Anterior cingulate cortex (tissue), 58 donors: ENCODE data around the gene BDNF.
"Not testable (repeated sequence)": the region's sequence is repeated elsewhere in the genome, so short reads cannot be mapped to it uniquely, and the experiment has no call there.

Source experiments
- DNase-seq, 58 donors: peaks; one replicate each; lab custom pipeline; 2025; lab: John Stamatoyannopoulos, UW

BDNF gene

GRCh38 chr11:27673979-27674663 is 26.1 kb downstream of the BDNF start:
- no peak for DNase-seq

- DNase-seq, result no peak
Measured at GRCh38 chr11:27672836-27673464, 27.3 kb downstream of the BDNF start.

GRCh38 chr11:27665508-27666101 is 34.6 kb downstream of the BDNF start:
- DNase-seq, result not testable (repeated sequence)

GRCh38 chr11:27663326-27663725 is 36.9 kb downstream of the BDNF start:
- no peak for DNase-seq

GRCh38 chr11:27660171-27660570 is 40.1 kb downstream of the BDNF start:
- no peak for DNase-seq

- no peak for DNase-seq
Measured at GRCh38 chr11:27658535-27659236, 41.6 kb downstream of the BDNF start.

GRCh38 chr11:27656806-27657483 is 43.3 kb downstream of the BDNF start:
- DNase-seq, result no peak

- DNase-seq, result no peak
Measured at GRCh38 chr11:27656320-27656719, 43.9 kb downstream of the BDNF start.

GRCh38 chr11:27653990-27654758 is 46.1 kb downstream of the BDNF start:
- DNase-seq, result no peak

GRCh38 chr11:27651711-27652110 is 48.5 kb downstream of the BDNF start:
- DNase-seq, result no peak

GRCh38 chr11:27650988-27651387 is 49.3 kb downstream of the BDNF start:
- no peak for DNase-seq

- no peak for DNase-seq
Measured at GRCh38 chr11:27649800-27650199, 50.5 kb downstream of the BDNF start.

GRCh38 chr11:27648840-27649239 is 51.4 kb downstream of the BDNF start:
- no peak for DNase-seq

GRCh38 chr11:27646051-27646818 is 54.0 kb downstream of the BDNF start:
- no peak for DNase-seq

- DNase-seq, result no peak
Measured at GRCh38 chr11:27642954-27643353, 57.3 kb downstream of the BDNF start.

- DNase-seq, result no peak
Measured at GRCh38 chr11:27640954-27641353, 59.3 kb downstream of the BDNF start.

GRCh38 chr11:27635567-27636037 is 64.7 kb downstream of the BDNF start:
- no peak for DNase-seq

GRCh38 chr11:27634776-27635175 is 65.5 kb downstream of the BDNF start:
- not testable (repeated sequence) for DNase-seq

- DNase-seq, result not testable (repeated sequence)
Measured at GRCh38 chr11:27634282-27634681, 66.0 kb downstream of the BDNF start.
